SU-DHL-6 (cell line): ENCODE results near the gene KIF1A.
"Not testable (repeated sequence)": the region's sequence is repeated elsewhere in the genome, so short reads cannot be mapped to it uniquely, and the experiment has no call there.

Source experiments
- H2AFZ ChIP-seq: fragments of 200-600 bp; sonication (generic); 2 replicates; pipeline ENCODE4 v1.6.1; 2014; ENCODE audit warnings: low read depth, mild to moderate bottlenecking, moderate library complexity, mixed read lengths, antibody characterized with exemption, low read length; ENCODE audit not compliant: severe bottlenecking
- H3F3A ChIP-seq: fragments of 200-600 bp; shearing (Covaris generic); 2 replicates; pipeline ENCODE4 v1.6.0; 2016; ENCODE audit warnings: antibody characterized with exemption, mild to moderate bottlenecking; ENCODE audit not compliant: insufficient read depth
- H3K27ac ChIP-seq: fragments of 200-600 bp; sonication (generic); 2 replicates; pipeline ENCODE4 v1.5.1; 2016; ENCODE audit warnings: low read depth, mild to moderate bottlenecking, low read length, moderate library complexity, mixed read lengths
- H3K27me3 ChIP-seq: fragments of 200-600 bp; sonication (generic), shearing (Covaris generic); 2 replicates; pipeline ENCODE4 v1.6.0; 2014; ENCODE audit warnings: mild to moderate bottlenecking, low read length
- H3K36me3 ChIP-seq: fragments of 200-600 bp; sonication (generic); 2 replicates; pipeline ENCODE4 v1.6.1; 2014; ENCODE audit warnings: mild to moderate bottlenecking, low read length, mixed read lengths
- H3K4me2 ChIP-seq: fragments of 300-600, 200-600 bp; shearing (Covaris generic), sonication (generic); 2 replicates; pipeline ENCODE4 v1.6.0; 2014; ENCODE audit warnings: low read length, low read depth, mild to moderate bottlenecking; ENCODE audit not compliant: poor library complexity, severe bottlenecking
- H3K4me3 ChIP-seq: fragments of 200-600 bp; sonication (generic); 2 replicates; pipeline ENCODE4 v1.5.1; 2014; ENCODE audit warnings: antibody characterized with exemption, low read length, mild to moderate bottlenecking, mixed read lengths; ENCODE audit not compliant: insufficient read depth, poor library complexity, severe bottlenecking
- H3K79me2 ChIP-seq: fragments of 200-600 bp; sonication (generic); 2 replicates; pipeline ENCODE4 v1.6.1; 2014; ENCODE audit warnings: mild to moderate bottlenecking, low read length, moderate library complexity; ENCODE audit not compliant: insufficient read depth
- H3K9ac ChIP-seq: fragments of 200-600 bp; sonication (generic); 2 replicates; pipeline ENCODE4 v1.7.0; 2014; ENCODE audit warnings: mild to moderate bottlenecking, low read length
- H3K9me2 ChIP-seq: fragments of 200-600 bp; sonication (generic); replicated peaks from 2 replicates; pipeline ENCODE4 v1.6.1; 2014; ENCODE audit warnings: low read length; ENCODE audit not compliant: insufficient read depth
- H3K9me3 ChIP-seq: fragments of 200-600 bp; sonication (generic); 2 replicates; pipeline ENCODE4 v1.6.1; 2014; ENCODE audit warnings: low read length, mixed read lengths; ENCODE audit not compliant: insufficient read depth
- H4K20me1 ChIP-seq: fragments of 200-600 bp; sonication (generic); 2 replicates; pipeline ENCODE4 v1.6.1; 2014; ENCODE audit warnings: low read depth, mild to moderate bottlenecking, antibody characterized with exemption, low read length, moderate library complexity, mixed read lengths
- CTCF ChIP-seq: fragments of 200-600 bp; sonication (generic); IDR thresholded peaks from one replicate; pipeline ENCODE4 v1.5.1; 2017; ENCODE audit warnings: antibody characterized with exemption, mild to moderate bottlenecking, low read length, moderate library complexity; ENCODE audit not compliant: insufficient read depth, poor library complexity, severe bottlenecking
- EZH2phosphoT487 ChIP-seq: fragments of 200-600 bp; sonication (generic), shearing (Covaris generic); conservative IDR thresholded peaks from 2 replicates; pipeline ENCODE4 v1.6.1; 2018; ENCODE audit warnings: mild to moderate bottlenecking, antibody characterized with exemption, low read length, moderate library complexity, mixed read lengths

The KIF1A gene

GRCh38 chr2:240846873-240847595 is 27.0 kb upstream of the KIF1A start:
- H2AFZ ChIP-seq, result no peak overlapping the region
- no peak for TF ChIP-seq EZH2phosphoT487
- no peak for TF ChIP-seq CTCF
- H3K9me3 ChIP-seq, result no peaks in the 10 kb centered on the region
- H3K27ac ChIP-seq, result no peak overlapping the region
- H3K4me3 ChIP-seq, result no peak overlapping the region
- H3F3A ChIP-seq, result no peaks in the 10 kb centered on the region
- H3K4me2 ChIP-seq, result no peak overlapping the region
- H3K79me2 ChIP-seq, result no peaks in the 10 kb centered on the region
- no peaks in the 10 kb centered on the region for H4K20me1 ChIP-seq
- no peaks in the 10 kb centered on the region for H3K27me3 ChIP-seq
- no peak overlapping the region for H3K9ac ChIP-seq
- H3K36me3 ChIP-seq, result no peaks in the 10 kb centered on the region
- no peaks in the 10 kb centered on the region for H3K9me2 ChIP-seq

GRCh38 chr2:240846309-240846708 is 26.3 kb upstream of the KIF1A start:
- H3K79me2 ChIP-seq, H3K9me3 ChIP-seq, H4K20me1 ChIP-seq, H3K27me3 ChIP-seq, H3K36me3 ChIP-seq, H3K27ac ChIP-seq, H3K9ac ChIP-seq, H3K4me2 ChIP-seq, H3K9me2 ChIP-seq, H3K4me3 ChIP-seq, H2AFZ ChIP-seq, H3F3A ChIP-seq: not testable (repeated sequence)

- Histone ChIP-seq H3K9me2 (no peaks in the 10 kb centered on the region), H4K20me1 (no peaks in the 10 kb centered on the region), H3K4me3 (no peak overlapping the region), H3K27ac (no peak overlapping the region), H3K79me2 (no peaks in the 10 kb centered on the region), H3K36me3 (no peaks in the 10 kb centered on the region), H3K9me3 (no peaks in the 10 kb centered on the region), H3K4me2 (no peak overlapping the region), H3K9ac (no peak overlapping the region), H3F3A (no peaks in the 10 kb centered on the region), H2AFZ (no peak overlapping the region), H3K27me3 (no peaks in the 10 kb centered on the region)
- peak; percentile 25 for TF ChIP-seq CTCF
- TF ChIP-seq EZH2phosphoT487, result no peak
These were observed 20.5 kb upstream of the KIF1A start for GRCh38 chr2:240840435-240841060.
